ENCODE results near the gene KRTAP5-10.
"Not testable (repeated sequence)": the region's sequence is repeated elsewhere in the genome, so short reads cannot be mapped to it uniquely, and the experiment has no call there.

Gene KRTAP5-10

GRCh38 chr11:71535825-71536224 is 29.5 kb upstream of the KRTAP5-10 start:
- Histone ChIP-seq H3K36me3 (ENCODE audit: control insufficient read depth, low read depth, low read length) (no peaks in the 10 kb centered on the region), H3K27ac (ENCODE audit: low read length) (no peak overlapping the region), H3K4me1 (ENCODE audit: control insufficient read depth, low read depth, low read length) (no peaks in the 10 kb centered on the region)

GRCh38 chr11:71537537-71537936 is 27.8 kb upstream of the KRTAP5-10 start:
- Histone ChIP-seq H3K9me3 (ENCODE audit: control insufficient read depth, low read depth, low read length) (no peaks in the 10 kb centered on the region), H3K4me1 (ENCODE audit: control insufficient read depth, low read depth, low read length) (no peaks in the 10 kb centered on the region), H3K27me3 (ENCODE audit: control insufficient read depth, insufficient read depth, low read length) (no peaks in the 10 kb centered on the region), H3K27ac (ENCODE audit: low read length) (no peak overlapping the region), H3K4me3 (ENCODE audit: low read length) (no peak overlapping the region), H3K9ac (ENCODE audit: low read length) (no peak overlapping the region), H3K36me3 (ENCODE audit: control insufficient read depth, low read depth, low read length) (no peaks in the 10 kb centered on the region)

More at GRCh38 chr11:71535825-71536224, 29.5 kb upstream of the KRTAP5-10 start:
- Histone ChIP-seq H3K4me3 (ENCODE audit: low read length) (no peak overlapping the region), H3K9ac (ENCODE audit: low read length) (no peak overlapping the region), H3K27me3 (ENCODE audit: control insufficient read depth, insufficient read depth, low read length) (no peaks in the 10 kb centered on the region), H3K9me3 (ENCODE audit: control insufficient read depth, low read depth, low read length) (no peaks in the 10 kb centered on the region)

- not testable (repeated sequence) for H3K27ac ChIP-seq (ENCODE audit: low read length); H3K9ac ChIP-seq (ENCODE audit: low read length); H3K4me1 ChIP-seq (ENCODE audit: control insufficient read depth, low read depth, low read length); H3K36me3 ChIP-seq (ENCODE audit: control insufficient read depth, low read depth, low read length); H3K27me3 ChIP-seq (ENCODE audit: control insufficient read depth, insufficient read depth, low read length); H3K4me3 ChIP-seq (ENCODE audit: low read length); H3K9me3 ChIP-seq (ENCODE audit: control insufficient read depth, low read depth, low read length)
Observed at GRCh38 chr11:71537977-71538665, 27.2 kb upstream of the KRTAP5-10 start, which contains the start of gene KRTAP5-8. Gene KRTAP5-8, plus strand, starts transcription at chr11:71538025. Its CDS starts 31 bp downstream, at chr11:71538056.

GRCh38 chr11:71538666-71538990 is 26.7 kb upstream of the KRTAP5-10 start:
- H3K27ac ChIP-seq (ENCODE audit: low read length), result no peak overlapping the region
- no peaks in the 10 kb centered on the region for H3K4me1 ChIP-seq (ENCODE audit: control insufficient read depth, low read depth, low read length)
- no peaks in the 10 kb centered on the region for H3K9me3 ChIP-seq (ENCODE audit: control insufficient read depth, low read depth, low read length)
- H3K9ac ChIP-seq (ENCODE audit: low read length), result no peak overlapping the region
- no peaks in the 10 kb centered on the region for H3K36me3 ChIP-seq (ENCODE audit: control insufficient read depth, low read depth, low read length)
- no peaks in the 10 kb centered on the region for H3K27me3 ChIP-seq (ENCODE audit: control insufficient read depth, insufficient read depth, low read length)
- H3K4me3 ChIP-seq (ENCODE audit: low read length), result no peak overlapping the region

GRCh38 chr11:71539017-71539416 is 26.3 kb upstream of the KRTAP5-10 start:
- no peaks in the 10 kb centered on the region for H3K9me3 ChIP-seq (ENCODE audit: control insufficient read depth, low read depth, low read length)
- H3K4me1 ChIP-seq (ENCODE audit: control insufficient read depth, low read depth, low read length), result no peaks in the 10 kb centered on the region
- no peak overlapping the region for H3K27ac ChIP-seq (ENCODE audit: low read length)
- H3K9ac ChIP-seq (ENCODE audit: low read length), result no peak overlapping the region
- H3K4me3 ChIP-seq (ENCODE audit: low read length), result no peak overlapping the region
- H3K36me3 ChIP-seq (ENCODE audit: control insufficient read depth, low read depth, low read length), result no peaks in the 10 kb centered on the region
- no peaks in the 10 kb centered on the region for H3K27me3 ChIP-seq (ENCODE audit: control insufficient read depth, insufficient read depth, low read length)

GRCh38 chr11:71539971-71540370 is 25.4 kb upstream of the KRTAP5-10 start:
- not testable (repeated sequence) for H3K4me3 ChIP-seq (ENCODE audit: low read length); H3K9ac ChIP-seq (ENCODE audit: low read length); H3K36me3 ChIP-seq (ENCODE audit: control insufficient read depth, low read depth, low read length); H3K27me3 ChIP-seq (ENCODE audit: control insufficient read depth, insufficient read depth, low read length); H3K9me3 ChIP-seq (ENCODE audit: control insufficient read depth, low read depth, low read length); H3K4me1 ChIP-seq (ENCODE audit: control insufficient read depth, low read depth, low read length); H3K27ac ChIP-seq (ENCODE audit: low read length)

- not testable (repeated sequence) for H3K36me3 ChIP-seq (ENCODE audit: control insufficient read depth, low read depth, low read length); H3K9ac ChIP-seq (ENCODE audit: low read length); H3K4me3 ChIP-seq (ENCODE audit: low read length); H3K4me1 ChIP-seq (ENCODE audit: control insufficient read depth, low read depth, low read length); H3K9me3 ChIP-seq (ENCODE audit: control insufficient read depth, low read depth, low read length); H3K27me3 ChIP-seq (ENCODE audit: control insufficient read depth, insufficient read depth, low read length); H3K27ac ChIP-seq (ENCODE audit: low read length)
Observed at GRCh38 chr11:71540521-71541304, 24.6 kb upstream of the KRTAP5-10 start.

- no peaks in the 10 kb centered on the region for H3K36me3 ChIP-seq (ENCODE audit: control insufficient read depth, low read depth, low read length)
- no peak overlapping the region for H3K9ac ChIP-seq (ENCODE audit: low read length)
- H3K4me3 ChIP-seq (ENCODE audit: low read length), result no peak overlapping the region
- no peaks in the 10 kb centered on the region for H3K9me3 ChIP-seq (ENCODE audit: control insufficient read depth, low read depth, low read length)
- no peaks in the 10 kb centered on the region for H3K27me3 ChIP-seq (ENCODE audit: control insufficient read depth, insufficient read depth, low read length)
- H3K27ac ChIP-seq (ENCODE audit: low read length), result no peak overlapping the region
- no peaks in the 10 kb centered on the region for H3K4me1 ChIP-seq (ENCODE audit: control insufficient read depth, low read depth, low read length)
Observed at GRCh38 chr11:71542382-71542781, 23.0 kb upstream of the KRTAP5-10 start.

- H3K27me3 ChIP-seq (ENCODE audit: control insufficient read depth, insufficient read depth, low read length), result no peaks in the 10 kb centered on the region
- no peaks in the 10 kb centered on the region for H3K4me1 ChIP-seq (ENCODE audit: control insufficient read depth, low read depth, low read length)
- no peak overlapping the region for H3K4me3 ChIP-seq (ENCODE audit: low read length)
- no peak overlapping the region for H3K9ac ChIP-seq (ENCODE audit: low read length)
- H3K36me3 ChIP-seq (ENCODE audit: control insufficient read depth, low read depth, low read length), result no peaks in the 10 kb centered on the region
- H3K27ac ChIP-seq (ENCODE audit: low read length), result no peak overlapping the region
- H3K9me3 ChIP-seq (ENCODE audit: control insufficient read depth, low read depth, low read length), result no peaks in the 10 kb centered on the region
Observed at GRCh38 chr11:71542879-71543777, 22.2 kb upstream of the KRTAP5-10 start.

- Histone ChIP-seq H3K36me3 (ENCODE audit: control insufficient read depth, low read depth, low read length) (no peaks in the 10 kb centered on the region), H3K27ac (ENCODE audit: low read length) (no peak overlapping the region), H3K9me3 (ENCODE audit: control insufficient read depth, low read depth, low read length) (no peaks in the 10 kb centered on the region), H3K9ac (ENCODE audit: low read length) (no peak overlapping the region), H3K27me3 (ENCODE audit: control insufficient read depth, insufficient read depth, low read length) (no peaks in the 10 kb centered on the region), H3K4me3 (ENCODE audit: low read length) (no peak overlapping the region), H3K4me1 (ENCODE audit: control insufficient read depth, low read depth, low read length) (no peaks in the 10 kb centered on the region)
Observed at GRCh38 chr11:71543866-71544265, 21.5 kb upstream of the KRTAP5-10 start.

GRCh38 chr11:71544525-71545214 is 20.7 kb upstream of the KRTAP5-10 start:
- no peaks in the 10 kb centered on the region for H3K36me3 ChIP-seq (ENCODE audit: control insufficient read depth, low read depth, low read length)
- no peak overlapping the region for H3K4me3 ChIP-seq (ENCODE audit: low read length)
- H3K27ac ChIP-seq (ENCODE audit: low read length), result no peak overlapping the region
- H3K9me3 ChIP-seq (ENCODE audit: control insufficient read depth, low read depth, low read length), result no peaks in the 10 kb centered on the region
- H3K27me3 ChIP-seq (ENCODE audit: control insufficient read depth, insufficient read depth, low read length), result no peaks in the 10 kb centered on the region
- no peak overlapping the region for H3K9ac ChIP-seq (ENCODE audit: low read length)
- H3K4me1 ChIP-seq (ENCODE audit: control insufficient read depth, low read depth, low read length), result no peaks in the 10 kb centered on the region
